Keratinocyte (primary cell): ENCODE results near the gene FJX1. TPM values are rescaled to one million over a fixed set of nuclear protein-coding genes. Genes with fewer than 3 reads are reported as not detected.

ENCODE experiments used
- DNase-seq: peaks from one replicate; pipeline ENCODE4 v3.0.0-alpha.2; 2011; ENCODE audit warnings: low read depth, missing footprints, low spot score
- FAIRE-seq: peaks from 2 replicates; lab custom pipeline; 2011; peaks lifted over from hg19 to GRCh38; lab: Jason Lieb, UNC
- H2AFZ ChIP-seq: 2 replicates; pipeline ENCODE4 v1.6.0; 2012; ENCODE audit warnings: low read length, control low read depth, inconsistent platforms; ENCODE audit not compliant: control insufficient read depth
- H3K27ac ChIP-seq: 2 replicates; pipeline ENCODE4 v1.5.1; 2011; ENCODE audit warnings: low read length; ENCODE audit not compliant: control insufficient read depth, insufficient read depth
- H3K27me3 ChIP-seq: 3 replicates; pipeline ENCODE4 v1.6.0; 2011; ENCODE audit warnings: low read length; ENCODE audit not compliant: control insufficient read depth, insufficient read depth; ENCODE audit errors: extremely low read depth
- H3K36me3 ChIP-seq, 2 experiments: 2 replicates in 1 of 2; 3 replicates in 1 of 2; pipeline ENCODE4 v1.5.1; 2011; ENCODE audit warnings: low read length in 2 of 2, mild to moderate bottlenecking in 1 of 2; ENCODE audit not compliant: control insufficient read depth in 2 of 2, insufficient read depth in 2 of 2; ENCODE audit errors: extremely low read depth in 1 of 2
- H3K4me1 ChIP-seq: 3 replicates; pipeline ENCODE4 v1.5.1; 2011; ENCODE audit warnings: low read length; ENCODE audit not compliant: control insufficient read depth, insufficient read depth; ENCODE audit errors: extremely low read depth
- H3K4me2 ChIP-seq: 3 replicates; pipeline ENCODE4 v1.6.0; 2011; ENCODE audit warnings: low read depth, low read length; ENCODE audit not compliant: control insufficient read depth, insufficient read depth; ENCODE audit errors: extremely low read depth
- H3K4me3 ChIP-seq, 3 experiments: fragments of 200-600 bp in 1 of 3; sonication (generic) in 1 of 3; 2 replicates in 2 of 3; 3 replicates in 1 of 3; pipeline ENCODE4 v1.5.1; 2011 to 2016; ENCODE audit warnings: low read length in 3 of 3, mild to moderate bottlenecking in 3 of 3, control low read depth in 2 of 3, inconsistent platforms in 1 of 3, low read depth in 1 of 3, mixed read lengths in 1 of 3, mixed run types in 1 of 3, moderate library complexity in 1 of 3; ENCODE audit not compliant: control insufficient read depth in 2 of 3, insufficient read depth in 2 of 3; ENCODE audit errors: extremely low read depth in 1 of 3
- H3K79me2 ChIP-seq: 2 replicates; pipeline ENCODE4 v1.6.0; 2012; ENCODE audit warnings: low read length; ENCODE audit not compliant: control insufficient read depth, insufficient read depth
- H3K9ac ChIP-seq: 3 replicates; pipeline ENCODE4 v1.6.0; 2011; ENCODE audit warnings: low read length; ENCODE audit not compliant: control insufficient read depth, insufficient read depth; ENCODE audit errors: extremely low read depth
- H3K9me1 ChIP-seq: 3 replicates; pipeline ENCODE4 v1.6.0; 2011; ENCODE audit warnings: low read length; ENCODE audit not compliant: control insufficient read depth, insufficient read depth; ENCODE audit errors: extremely low read depth
- H3K9me3 ChIP-seq: 2 replicates; pipeline ENCODE4 v1.5.1; 2012; ENCODE audit warnings: low read depth, low read length; ENCODE audit not compliant: control insufficient read depth
- H4K20me1 ChIP-seq: 3 replicates; pipeline ENCODE4 v1.6.0; 2011; ENCODE audit warnings: low read length; ENCODE audit not compliant: control insufficient read depth, insufficient read depth; ENCODE audit errors: extremely low read depth
- EZH2 ChIP-seq: IDR thresholded peaks from one replicate; pipeline ENCODE4 v1.6.1; 2012; ENCODE audit warnings: inconsistent platforms, mild to moderate bottlenecking, low read length, moderate library complexity
- dilution Hi-C: fragments of 300-500 bp; cut with MboI; formaldehyde crosslinking; loops from one replicate; pipeline ENCODE4 v1.7.0; 2020; ENCODE audit warnings: low sequenced_read_pairs; ENCODE audit not compliant: extremely low pct_ligation_motif_present
- polyA plus RNA-seq, 5 experiments: library from polyadenylated mRNA; depleted of rRNA in 3 of 5; stranded (reverse) in 3 of 5; stranded (forward) in 1 of 5; unstranded in 1 of 5; fragments of >200 nt; gene quantifications; 1 replicate in 1 of 5; 2 replicates in 3 of 5; 3 replicates in 1 of 5; pipeline versions ENCODE4 v1.2.1 to v1.2.3, GENCODE V29; 2011 to 2012; ENCODE audit warnings: missing spikeins in 2 of 5, low read depth in 1 of 5, low replicate concordance in 1 of 5
- TF ChIP-seq, protein P1 (sequence below), 3 experiments: IDR thresholded peaks in 1 of 3; conservative IDR thresholded peaks in 1 of 3; optimal IDR thresholded peaks in 1 of 3; 2 replicates in 2 of 3; 3 replicates in 1 of 3; pipeline versions ENCODE3 to v1.5.1; 2011; ENCODE audit warnings: low read length in 3 of 3, mild to moderate bottlenecking in 3 of 3, moderate library complexity in 2 of 3, control low read depth in 1 of 3, inconsistent platforms in 1 of 3; ENCODE audit not compliant: insufficient read depth in 2 of 3; ENCODE audit errors: extremely low read depth in 1 of 3

FJX1 gene
- polyA plus RNA-seq, 1 donor (not counting 4 experiments of a cell fraction or from before 2014, with no cell fraction given), result 19.7 TPM

DNA sequence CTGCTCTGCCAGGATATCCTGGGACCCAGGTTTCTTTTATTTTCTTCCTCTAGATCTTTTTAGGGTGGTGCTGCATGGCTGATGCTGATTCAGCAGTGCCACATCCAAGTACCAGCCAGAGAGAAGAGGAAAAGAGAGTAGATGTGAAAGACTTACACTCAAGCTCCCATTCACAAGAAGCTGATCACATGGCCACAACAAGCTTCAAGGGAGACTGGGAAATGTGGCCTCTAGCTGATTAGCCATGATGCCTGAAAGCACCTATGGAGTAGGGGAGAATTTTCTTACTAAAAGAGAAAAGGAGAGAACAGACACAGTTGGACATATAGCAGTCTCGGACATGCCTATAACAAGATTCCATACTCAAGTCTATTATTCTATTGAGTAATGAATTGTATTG, 34.4 kb upstream of the FJX1 start:
- Histone ChIP-seq H3K4me2 (peak overlapping the region; percentile 60), H3K27ac (peak overlapping the region; percentile 85), H2AFZ (peak overlapping the region; percentile 42)

DNA sequence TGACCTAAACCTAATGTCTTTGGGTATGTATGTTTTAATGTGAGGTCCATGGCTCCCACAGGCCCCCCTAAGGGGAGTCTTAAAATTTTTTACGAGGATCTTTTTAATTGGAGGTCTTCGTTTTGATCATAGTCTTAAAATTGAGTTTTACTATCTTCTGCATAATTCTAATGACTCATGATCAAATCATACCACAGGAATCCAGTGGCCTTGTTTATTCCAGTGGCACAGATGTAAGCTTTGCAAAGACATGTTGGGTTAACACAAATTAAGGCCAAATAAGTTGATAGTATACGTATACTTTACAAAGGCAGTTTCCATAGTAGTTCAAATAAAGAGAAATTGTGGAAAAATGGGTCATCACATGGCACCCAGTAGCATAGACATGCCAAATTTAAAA, 33.9 kb upstream of the FJX1 start:
- dilution Hi-C loops, result no loop called here
- H3K4me1 ChIP-seq, result peaks cover 59% of the 10 kb centered on the region
- FAIRE-seq (peak; percentile 90), DNase-seq (peak; percentile 35)
- no peaks in the 10 kb centered on the region for H3K36me3 ChIP-seq
- H3K27me3 ChIP-seq, result no peaks in the 10 kb centered on the region
- no peak overlapping the region for H3K9ac ChIP-seq
- TF ChIP-seq, protein P1, sequence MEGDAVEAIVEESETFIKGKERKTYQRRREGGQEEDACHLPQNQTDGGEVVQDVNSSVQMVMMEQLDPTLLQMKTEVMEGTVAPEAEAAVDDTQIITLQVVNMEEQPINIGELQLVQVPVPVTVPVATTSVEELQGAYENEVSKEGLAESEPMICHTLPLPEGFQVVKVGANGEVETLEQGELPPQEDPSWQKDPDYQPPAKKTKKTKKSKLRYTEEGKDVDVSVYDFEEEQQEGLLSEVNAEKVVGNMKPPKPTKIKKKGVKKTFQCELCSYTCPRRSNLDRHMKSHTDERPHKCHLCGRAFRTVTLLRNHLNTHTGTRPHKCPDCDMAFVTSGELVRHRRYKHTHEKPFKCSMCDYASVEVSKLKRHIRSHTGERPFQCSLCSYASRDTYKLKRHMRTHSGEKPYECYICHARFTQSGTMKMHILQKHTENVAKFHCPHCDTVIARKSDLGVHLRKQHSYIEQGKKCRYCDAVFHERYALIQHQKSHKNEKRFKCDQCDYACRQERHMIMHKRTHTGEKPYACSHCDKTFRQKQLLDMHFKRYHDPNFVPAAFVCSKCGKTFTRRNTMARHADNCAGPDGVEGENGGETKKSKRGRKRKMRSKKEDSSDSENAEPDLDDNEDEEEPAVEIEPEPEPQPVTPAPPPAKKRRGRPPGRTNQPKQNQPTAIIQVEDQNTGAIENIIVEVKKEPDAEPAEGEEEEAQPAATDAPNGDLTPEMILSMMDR (optimal IDR thresholded peaks at IDR 0.05 in 1 of 3, IDR thresholded peaks at IDR 0.05 in 1 of 3, conservative IDR thresholded peaks at IDR 0.05 in 1 of 3; ENCODE audit: extremely low read depth in 1 of 3, insufficient read depth in 2 of 3, low read length in 3 of 3), result no peak
- no peak for TF ChIP-seq EZH2
- H3K4me2 ChIP-seq, result peak overlapping the region; percentile 60
- H3K4me3 ChIP-seq, result peak overlapping the region in 1 of 3 experiments; percentile 22
- no peaks in the 10 kb centered on the region for H3K9me3 ChIP-seq
- peak overlapping the region; percentile 85 for H3K27ac ChIP-seq
- H3K9me1 ChIP-seq, result no peaks in the 10 kb centered on the region
- no peaks in the 10 kb centered on the region for H4K20me1 ChIP-seq
- H3K79me2 ChIP-seq, result no peaks in the 10 kb centered on the region
- H2AFZ ChIP-seq, result no peak overlapping the region

More for the DNA sequence above, 34.4 kb upstream of the FJX1 start:
- DNase-seq (no peak), FAIRE-seq (no peak)
- no peak overlapping the region for H3K9ac ChIP-seq
- no peaks in the 10 kb centered on the region for H3K27me3 ChIP-seq
- peak overlapping the region in 1 of 3 experiments; percentile 22 for H3K4me3 ChIP-seq
- H3K79me2 ChIP-seq, result no peaks in the 10 kb centered on the region
- H3K36me3 ChIP-seq, result no peaks in the 10 kb centered on the region
- no peaks in the 10 kb centered on the region for H3K9me1 ChIP-seq
- H3K4me1 ChIP-seq, result peaks cover 56% of the 10 kb centered on the region
- TF ChIP-seq, protein P1 (optimal IDR thresholded peaks at IDR 0.05 in 1 of 3, IDR thresholded peaks at IDR 0.05 in 1 of 3, conservative IDR thresholded peaks at IDR 0.05 in 1 of 3; ENCODE audit: extremely low read depth in 1 of 3, insufficient read depth in 2 of 3, low read length in 3 of 3), result no peak
- dilution Hi-C loops, result no loop called here
- H3K9me3 ChIP-seq, result no peaks in the 10 kb centered on the region
- H4K20me1 ChIP-seq, result no peaks in the 10 kb centered on the region
